HepG2 (cell line): Measurements from ENCODE around the gene TMEM167B. TPM values are rescaled to one million over a fixed set of nuclear protein-coding genes. Genes with fewer than 3 reads are reported as not detected.

Source experiments
- AGO2 ChIP-seq: fragments of 200-400 bp; formaldehyde crosslinking; optimal IDR thresholded peaks from 2 replicates; pipeline ENCODE3; 2017; ENCODE audit warnings: mild to moderate bottlenecking, low read depth, low read length, moderate library complexity
- ARHGAP35 ChIP-seq: sonication (generic); formaldehyde crosslinking; IDR thresholded peaks from 2 replicates; pipeline ENCODE4 v1.9.0; 2022; ENCODE audit warnings: mild to moderate bottlenecking, inconsistent platforms, moderate library complexity, missing genetic modification reagents, borderline replicate concordance
- ATAD3A ChIP-seq: sonication (generic); formaldehyde crosslinking; IDR thresholded peaks from 2 replicates; pipeline ENCODE4 v1.4.0; 2020; ENCODE audit warnings: missing genetic modification reagents
- BORCS8-MEF2B ChIP-seq: sonication (generic); formaldehyde crosslinking; IDR thresholded peaks from 2 replicates; pipeline ENCODE4 v1.8.0; 2022; ENCODE audit warnings: mild to moderate bottlenecking, missing genetic modification reagents
- HDAC6 ChIP-seq: fragments of 200-600 bp; sonication (generic); IDR thresholded peaks from 2 replicates; pipeline ENCODE4 v1.7.0; 2017; ENCODE audit warnings: mild to moderate bottlenecking, antibody characterized with exemption, low read length, low read depth
- HNF4A ChIP-seq: sonication (generic); formaldehyde crosslinking; IDR thresholded peaks from 2 replicates; pipeline ENCODE4 v1.4.0; 2020; ENCODE audit warnings: missing genetic modification reagents
- MIER3 ChIP-seq: IDR thresholded peaks from 2 replicates; pipeline ENCODE4 v1.6.1; 2016; ENCODE audit warnings: missing compliant biosample characterization, borderline replicate concordance
- MZF1 ChIP-seq: sonication (generic); formaldehyde crosslinking; IDR thresholded peaks from 2 replicates; pipeline ENCODE4 v1.8.1; 2023; ENCODE audit warnings: mild to moderate bottlenecking, missing genetic modification reagents, borderline replicate concordance
- NFIB ChIP-seq: sonication (generic); formaldehyde crosslinking; IDR thresholded peaks from 2 replicates; pipeline ENCODE4 v1.9.0; 2021; ENCODE audit warnings: missing genetic modification reagents, mild to moderate bottlenecking, borderline replicate concordance
- RARA ChIP-seq: IDR thresholded peaks from 2 replicates; pipeline ENCODE4 v1.6.1; 2016; ENCODE audit warnings: missing genetic modification reagents, missing compliant biosample characterization
- SIX4 ChIP-seq: sonication (generic); formaldehyde crosslinking; IDR thresholded peaks from 2 replicates; pipeline ENCODE4 v1.4.0; 2020; ENCODE audit warnings: missing genetic modification reagents
- SRY ChIP-seq: sonication (generic); formaldehyde crosslinking; IDR thresholded peaks from 2 replicates; pipeline ENCODE4 v1.8.0; 2022; ENCODE audit warnings: mild to moderate bottlenecking, missing genetic modification reagents
- ZNF121 ChIP-seq: sonication (generic); formaldehyde crosslinking; IDR thresholded peaks from 2 replicates; pipeline ENCODE4 v1.5.0; 2020; ENCODE audit warnings: mild to moderate bottlenecking, missing genetic modification reagents
- ZNF234 ChIP-seq: sonication (generic); formaldehyde crosslinking; conservative IDR thresholded peaks from 2 replicates; pipeline ENCODE4 v1.5.1; 2020; ENCODE audit warnings: mild to moderate bottlenecking, missing genetic modification reagents
- ZNF563 ChIP-seq: sonication (generic); formaldehyde crosslinking; IDR thresholded peaks from 2 replicates; pipeline ENCODE4 v1.8.0; 2022; ENCODE audit warnings: mild to moderate bottlenecking, moderate library complexity, missing genetic modification reagents
- ZNF576 ChIP-seq: sonication (generic); formaldehyde crosslinking; IDR thresholded peaks from 2 replicates; pipeline ENCODE4 v1.4.0; 2020; ENCODE audit warnings: mild to moderate bottlenecking, missing genetic modification reagents
- ZNF607 ChIP-seq: sonication (generic); formaldehyde crosslinking; IDR thresholded peaks from 2 replicates; pipeline ENCODE4 v1.5.1; 2020; ENCODE audit warnings: missing genetic modification reagents, mild to moderate bottlenecking, borderline replicate concordance
- ZNF616 ChIP-seq: sonication (generic); formaldehyde crosslinking; IDR thresholded peaks from 2 replicates; pipeline ENCODE4 v1.5.0; 2020; ENCODE audit warnings: low read depth, mild to moderate bottlenecking, missing genetic modification reagents
- ZNF782 ChIP-seq: sonication (generic); formaldehyde crosslinking; IDR thresholded peaks from 2 replicates; pipeline ENCODE4 v1.4.0; 2020; ENCODE audit warnings: missing genetic modification reagents, mild to moderate bottlenecking, borderline replicate concordance
- ZNF850 ChIP-seq: sonication (generic); formaldehyde crosslinking; conservative IDR thresholded peaks from 2 replicates; pipeline ENCODE4 v1.9.0; 2021; ENCODE audit warnings: mild to moderate bottlenecking, missing genetic modification reagents
- ZNF883 ChIP-seq: sonication (generic); formaldehyde crosslinking; IDR thresholded peaks from 2 replicates; pipeline ENCODE4 v1.5.1; 2020; ENCODE audit warnings: mild to moderate bottlenecking, missing genetic modification reagents; ENCODE audit errors: not compliant biosample characterization
- polyA plus RNA-seq, 8 experiments: library from polyadenylated mRNA; depleted of rRNA in 3 of 8; stranded (reverse) in 7 of 8; unstranded in 1 of 8; fragments of >200 nt; fragmentation: Illumina TruSeq in 4 of 8; extraction: Trizol in 4 of 8; gene quantifications; 2 replicates each; pipeline versions ENCODE4 v1.2.1 to v1.2.3, GENCODE V29; 2011 to 2016; ENCODE audit warnings: low read depth in 4 of 8, missing spikeins in 1 of 8, mixed read lengths in 1 of 8; ENCODE audit not compliant: insufficient read depth in 1 of 8
- total RNA-seq, 5 experiments: library from RNA; depleted of rRNA; stranded (reverse); fragments of >200 nt; fragmentation: Illumina TruSeq; extraction: Trizol; gene quantifications; 2 replicates each; pipeline ENCODE4 v1.2.3, GENCODE V29; 2016; ENCODE audit warnings: low read depth in 1 of 5
- TF ChIP-seq, protein P1 (sequence below): sonication (generic); formaldehyde crosslinking; IDR thresholded peaks from 2 replicates; pipeline ENCODE4 v1.4.0; 2020; ENCODE audit warnings: missing genetic modification reagents
- TF ChIP-seq, protein P2 (sequence below): sonication (generic); formaldehyde crosslinking; IDR thresholded peaks from 2 replicates; pipeline ENCODE4 v1.8.1; 2022; ENCODE audit warnings: mild to moderate bottlenecking, missing genetic modification reagents

The TMEM167B gene
- total and polyA plus RNA-seq, 2 of the 13 experiments (the other 11 are each of a cell fraction or from before 2014, with no cell fraction given): 9.5 to 22.4 TPM

DNA sequence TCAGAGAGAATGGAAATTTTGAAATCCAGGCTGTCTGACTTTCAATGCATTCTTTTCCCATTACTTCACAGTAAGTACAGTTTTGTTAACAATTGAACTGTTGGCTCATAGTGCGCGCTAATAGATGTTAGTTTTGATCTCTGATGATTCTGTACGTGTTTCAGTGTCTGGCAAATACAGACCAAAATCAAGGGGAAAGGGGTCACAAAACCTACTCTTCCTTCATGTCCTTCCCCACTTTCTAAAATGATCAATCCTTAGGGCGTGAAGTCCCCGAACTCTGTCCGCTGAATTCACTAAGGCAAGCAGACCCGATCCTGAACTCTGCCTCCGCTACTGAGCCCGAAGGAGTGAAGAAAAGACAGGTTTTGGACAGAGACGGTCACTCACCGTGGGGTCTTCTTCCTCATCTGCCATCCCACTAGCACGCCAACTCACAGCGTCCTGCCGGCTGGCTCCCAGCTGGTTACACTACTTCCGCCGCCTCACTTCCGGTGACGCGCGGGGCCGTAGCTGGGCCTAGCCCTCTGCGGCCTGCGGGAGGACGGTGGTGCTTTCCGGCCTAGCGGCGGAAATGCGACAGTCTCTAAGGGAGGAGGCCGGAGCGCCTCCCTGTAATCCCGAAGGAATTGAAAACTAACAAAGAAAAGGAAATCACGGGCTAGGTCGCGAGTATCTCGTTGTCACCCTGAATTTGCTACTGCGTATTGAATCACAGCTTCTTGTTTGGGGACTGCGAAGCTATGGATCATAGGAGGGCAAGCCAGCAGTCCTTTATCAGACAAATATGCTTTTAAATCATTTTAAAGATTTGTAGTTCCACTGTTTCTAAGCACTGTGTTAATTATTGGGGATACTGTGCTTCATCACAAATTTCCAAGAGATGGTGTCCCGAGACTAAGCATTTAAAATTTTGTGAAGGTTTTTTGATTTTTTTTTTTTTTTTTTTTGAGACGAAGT, 14.8 kb upstream of the TMEM167B start, which contains the start of gene TAF13 (continued):
- TF ChIP-seq BORCS8-MEF2B (CRISPR knock-in tag) (peak; percentile 82; the same call in 1 of the 2 replicates), ARHGAP35 (no peak), ZNF576 (no peak), SRY (no peak; the same call in 1 of the 2 replicates), SIX4 (CRISPR knock-in tag) (peak; percentile 57; the same call in 1 of the 2 replicates), ZNF607 (CRISPR knock-in tag) (peak; percentile 94; the same call in 1 of the 2 replicates), HDAC6 (no peak), MIER3 (CRISPR knock-in tag) (peak; percentile 67; the same call in 1 of the 2 replicates), HNF4A (CRISPR knock-in tag) (no peak), ZNF883 (CRISPR knock-in tag) (no peak), ZNF782 (CRISPR knock-in tag) (no peak; the same call in 1 of the 2 replicates), RARA (CRISPR knock-in tag) (peak; percentile 10; the same call in 1 of the 2 replicates), NFIB (CRISPR knock-in tag) (no peak), ZNF616 (no peak), ZNF563 (CRISPR knock-in tag) (no peak), ATAD3A (no peak), MZF1 (CRISPR knock-in tag) (no peak), AGO2 (no peak), ZNF121 (CRISPR knock-in tag) (no peak), ZNF850 (CRISPR knock-in tag) (no peak), ZNF234 (CRISPR knock-in tag) (no peak)
- TF ChIP-seq, protein P1, sequence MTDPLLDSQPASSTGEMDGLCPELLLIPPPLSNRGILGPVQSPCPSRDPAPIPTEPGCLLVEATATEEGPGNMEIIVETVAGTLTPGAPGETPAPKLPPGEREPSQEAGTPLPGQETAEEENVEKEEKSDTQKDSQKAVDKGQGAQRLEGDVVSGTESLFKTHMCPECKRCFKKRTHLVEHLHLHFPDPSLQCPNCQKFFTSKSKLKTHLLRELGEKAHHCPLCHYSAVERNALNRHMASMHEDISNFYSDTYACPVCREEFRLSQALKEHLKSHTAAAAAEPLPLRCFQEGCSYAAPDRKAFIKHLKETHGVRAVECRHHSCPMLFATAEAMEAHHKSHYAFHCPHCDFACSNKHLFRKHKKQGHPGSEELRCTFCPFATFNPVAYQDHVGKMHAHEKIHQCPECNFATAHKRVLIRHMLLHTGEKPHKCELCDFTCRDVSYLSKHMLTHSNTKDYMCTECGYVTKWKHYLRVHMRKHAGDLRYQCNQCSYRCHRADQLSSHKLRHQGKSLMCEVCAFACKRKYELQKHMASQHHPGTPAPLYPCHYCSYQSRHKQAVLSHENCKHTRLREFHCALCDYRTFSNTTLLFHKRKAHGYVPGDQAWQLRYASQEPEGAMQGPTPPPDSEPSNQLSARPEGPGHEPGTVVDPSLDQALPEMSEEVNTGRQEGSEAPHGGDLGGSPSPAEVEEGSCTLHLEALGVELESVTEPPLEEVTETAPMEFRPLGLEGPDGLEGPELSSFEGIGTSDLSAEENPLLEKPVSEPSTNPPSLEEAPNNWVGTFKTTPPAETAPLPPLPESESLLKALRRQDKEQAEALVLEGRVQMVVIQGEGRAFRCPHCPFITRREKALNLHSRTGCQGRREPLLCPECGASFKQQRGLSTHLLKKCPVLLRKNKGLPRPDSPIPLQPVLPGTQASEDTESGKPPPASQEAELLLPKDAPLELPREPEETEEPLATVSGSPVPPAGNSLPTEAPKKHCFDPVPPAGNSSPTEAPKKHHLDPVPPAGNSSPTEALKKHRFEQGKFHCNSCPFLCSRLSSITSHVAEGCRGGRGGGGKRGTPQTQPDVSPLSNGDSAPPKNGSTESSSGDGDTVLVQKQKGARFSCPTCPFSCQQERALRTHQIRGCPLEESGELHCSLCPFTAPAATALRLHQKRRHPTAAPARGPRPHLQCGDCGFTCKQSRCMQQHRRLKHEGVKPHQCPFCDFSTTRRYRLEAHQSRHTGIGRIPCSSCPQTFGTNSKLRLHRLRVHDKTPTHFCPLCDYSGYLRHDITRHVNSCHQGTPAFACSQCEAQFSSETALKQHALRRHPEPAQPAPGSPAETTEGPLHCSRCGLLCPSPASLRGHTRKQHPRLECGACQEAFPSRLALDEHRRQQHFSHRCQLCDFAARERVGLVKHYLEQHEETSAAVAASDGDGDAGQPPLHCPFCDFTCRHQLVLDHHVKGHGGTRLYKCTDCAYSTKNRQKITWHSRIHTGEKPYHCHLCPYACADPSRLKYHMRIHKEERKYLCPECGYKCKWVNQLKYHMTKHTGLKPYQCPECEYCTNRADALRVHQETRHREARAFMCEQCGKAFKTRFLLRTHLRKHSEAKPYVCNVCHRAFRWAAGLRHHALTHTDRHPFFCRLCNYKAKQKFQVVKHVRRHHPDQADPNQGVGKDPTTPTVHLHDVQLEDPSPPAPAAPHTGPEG (CRISPR knock-in tag): no peak
- TF ChIP-seq, protein P2, sequence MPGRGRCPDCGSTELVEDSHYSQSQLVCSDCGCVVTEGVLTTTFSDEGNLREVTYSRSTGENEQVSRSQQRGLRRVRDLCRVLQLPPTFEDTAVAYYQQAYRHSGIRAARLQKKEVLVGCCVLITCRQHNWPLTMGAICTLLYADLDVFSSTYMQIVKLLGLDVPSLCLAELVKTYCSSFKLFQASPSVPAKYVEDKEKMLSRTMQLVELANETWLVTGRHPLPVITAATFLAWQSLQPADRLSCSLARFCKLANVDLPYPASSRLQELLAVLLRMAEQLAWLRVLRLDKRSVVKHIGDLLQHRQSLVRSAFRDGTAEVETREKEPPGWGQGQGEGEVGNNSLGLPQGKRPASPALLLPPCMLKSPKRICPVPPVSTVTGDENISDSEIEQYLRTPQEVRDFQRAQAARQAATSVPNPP (CRISPR knock-in tag): no peak
